22Rv1 (cell line): ENCODE results near the gene CRACR2B.

Experiments
- CTCF ChIP-seq: fragments of 450-650 bp; IDR thresholded peaks from 2 replicates; pipeline ENCODE4 v1.5.1; 2017; ENCODE audit warnings: mild to moderate bottlenecking
- ZFX ChIP-seq: fragments of 450-650 bp; IDR thresholded peaks from 2 replicates; pipeline ENCODE4 v1.6.1; 2017; ENCODE audit warnings: antibody characterized with exemption, borderline replicate concordance

- no peak for TF ChIP-seq CTCF
- no peak for TF ChIP-seq ZFX
These were observed 41.8 kb downstream of the CRACR2B start for GRCh38 chr11:869399-870126.
